Fibroblast of villous mesenchyme (primary cell): ENCODE measurements around the gene SMIM33. TPM values are rescaled to one million over a fixed set of nuclear protein-coding genes. Genes with fewer than 3 reads are reported as not detected.
A peak's percentile ranks its signal among the peaks of the same experiment; 100 is the strongest.
"Not testable (repeated sequence)": the region's sequence is repeated elsewhere in the genome, so short reads cannot be mapped to it uniquely, and the experiment has no call there.

ENCODE experiments used
- DNase-seq: peaks from one replicate; pipeline ENCODE4 v3.0.0-alpha.2; 2010; ENCODE audit warnings: low read depth
- H3K4me3 ChIP-seq: 2 replicates; pipeline ENCODE4 v1.5.1; 2011; ENCODE audit warnings: low read depth, mild to moderate bottlenecking, low read length
- total RNA-seq: library from RNA; depleted of rRNA; stranded (reverse); fragments of >200 nt; gene quantifications from 2 replicates; pipeline ENCODE4 v1.2.3, GENCODE V29; 2012
- TF ChIP-seq, protein P1 (sequence below): IDR thresholded peaks from 2 replicates; pipeline ENCODE4 v1.5.1; 2012; ENCODE audit warnings: low read depth, mild to moderate bottlenecking, low read length; ENCODE audit not compliant: insufficient read depth

The SMIM33 gene
- total RNA-seq, 1 donor, result not detected

DNA sequence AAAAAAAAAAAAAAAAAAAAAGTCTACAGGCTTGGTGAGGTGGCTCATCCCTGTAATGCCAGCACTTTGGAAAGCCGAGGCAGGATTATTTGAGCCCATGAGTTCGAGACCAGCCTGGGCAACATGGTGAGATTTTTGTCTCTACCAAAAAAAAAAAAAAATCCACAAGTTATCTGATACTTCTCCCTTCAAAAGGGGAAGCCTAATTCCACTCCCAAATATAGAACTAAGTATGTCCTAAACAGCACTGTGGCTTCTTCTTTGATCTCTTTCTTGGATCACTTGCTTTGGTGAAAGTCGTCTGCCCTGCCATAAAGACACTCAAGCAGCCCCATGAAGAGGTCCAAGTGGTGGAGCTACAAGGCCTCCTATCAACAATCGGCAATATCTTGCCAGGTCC, 30.6 kb downstream of the SMIM33 start:
- TF ChIP-seq, protein P1, sequence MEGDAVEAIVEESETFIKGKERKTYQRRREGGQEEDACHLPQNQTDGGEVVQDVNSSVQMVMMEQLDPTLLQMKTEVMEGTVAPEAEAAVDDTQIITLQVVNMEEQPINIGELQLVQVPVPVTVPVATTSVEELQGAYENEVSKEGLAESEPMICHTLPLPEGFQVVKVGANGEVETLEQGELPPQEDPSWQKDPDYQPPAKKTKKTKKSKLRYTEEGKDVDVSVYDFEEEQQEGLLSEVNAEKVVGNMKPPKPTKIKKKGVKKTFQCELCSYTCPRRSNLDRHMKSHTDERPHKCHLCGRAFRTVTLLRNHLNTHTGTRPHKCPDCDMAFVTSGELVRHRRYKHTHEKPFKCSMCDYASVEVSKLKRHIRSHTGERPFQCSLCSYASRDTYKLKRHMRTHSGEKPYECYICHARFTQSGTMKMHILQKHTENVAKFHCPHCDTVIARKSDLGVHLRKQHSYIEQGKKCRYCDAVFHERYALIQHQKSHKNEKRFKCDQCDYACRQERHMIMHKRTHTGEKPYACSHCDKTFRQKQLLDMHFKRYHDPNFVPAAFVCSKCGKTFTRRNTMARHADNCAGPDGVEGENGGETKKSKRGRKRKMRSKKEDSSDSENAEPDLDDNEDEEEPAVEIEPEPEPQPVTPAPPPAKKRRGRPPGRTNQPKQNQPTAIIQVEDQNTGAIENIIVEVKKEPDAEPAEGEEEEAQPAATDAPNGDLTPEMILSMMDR, result no peak
- no peak overlapping the region for H3K4me3 ChIP-seq
- DNase-seq, result no peak

DNA sequence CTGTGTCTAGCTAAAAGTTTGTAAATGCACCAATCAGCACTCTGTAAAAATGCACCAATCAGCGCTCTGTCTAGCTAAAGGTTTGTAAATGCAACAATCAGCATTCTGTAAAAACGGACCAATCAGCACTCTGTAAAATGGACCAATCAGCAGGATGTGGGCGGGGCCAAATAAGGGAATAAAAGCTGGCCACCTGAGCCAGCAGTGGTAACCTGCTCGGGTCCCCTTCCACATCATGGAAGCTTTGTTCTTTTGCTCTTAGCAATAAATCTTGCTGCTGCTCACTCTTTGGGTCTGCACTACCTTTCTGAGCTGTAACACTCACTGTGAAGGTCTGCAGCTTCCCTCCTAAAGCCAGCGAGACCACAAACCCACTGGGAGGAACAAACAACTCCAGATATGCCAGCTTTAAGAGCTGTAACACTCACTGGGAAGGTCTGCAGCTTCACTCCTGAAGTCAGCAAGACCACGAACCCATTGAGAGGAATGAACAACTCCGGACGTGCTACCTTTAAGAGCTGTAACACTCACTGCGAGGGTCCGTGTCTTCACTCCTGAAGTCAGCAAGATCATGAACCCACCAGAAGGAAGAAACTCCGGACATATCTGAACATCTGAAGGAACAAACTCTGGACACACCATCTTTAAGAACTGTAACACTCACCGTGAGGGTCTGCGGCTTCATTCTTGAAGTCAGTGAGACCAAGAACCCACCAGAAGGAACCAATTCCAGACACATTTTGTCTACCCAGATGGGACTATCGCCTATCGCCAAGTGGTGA, 32.4 kb downstream of the SMIM33 start:
- not testable (repeated sequence) for DNase-seq

DNA sequence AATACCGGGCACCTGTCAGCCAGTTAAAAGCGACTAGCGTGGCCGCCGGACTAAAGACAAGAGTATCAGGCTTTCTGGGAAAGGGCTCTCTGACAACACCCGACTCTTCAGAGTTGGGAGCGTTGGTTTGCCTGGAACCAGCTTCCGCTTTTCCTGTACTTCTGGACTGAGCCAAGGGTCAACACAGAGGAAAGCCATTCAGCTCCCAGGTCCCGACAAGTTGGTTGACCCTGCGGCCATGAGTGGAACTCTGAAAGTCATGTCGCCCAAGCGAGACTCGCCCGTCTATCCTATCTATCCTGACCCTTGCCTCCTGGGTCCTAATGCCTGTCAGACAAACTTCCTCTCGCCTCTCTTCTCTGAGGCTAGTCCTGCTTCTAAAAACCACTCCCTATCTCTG, 33.1 kb downstream of the SMIM33 start:
- DNase-seq, H3K4me3 ChIP-seq: not testable (repeated sequence)

More for the DNA sequence above, 32.4 kb downstream of the SMIM33 start:
- H3K4me3 ChIP-seq, result not testable (repeated sequence)

DNA sequence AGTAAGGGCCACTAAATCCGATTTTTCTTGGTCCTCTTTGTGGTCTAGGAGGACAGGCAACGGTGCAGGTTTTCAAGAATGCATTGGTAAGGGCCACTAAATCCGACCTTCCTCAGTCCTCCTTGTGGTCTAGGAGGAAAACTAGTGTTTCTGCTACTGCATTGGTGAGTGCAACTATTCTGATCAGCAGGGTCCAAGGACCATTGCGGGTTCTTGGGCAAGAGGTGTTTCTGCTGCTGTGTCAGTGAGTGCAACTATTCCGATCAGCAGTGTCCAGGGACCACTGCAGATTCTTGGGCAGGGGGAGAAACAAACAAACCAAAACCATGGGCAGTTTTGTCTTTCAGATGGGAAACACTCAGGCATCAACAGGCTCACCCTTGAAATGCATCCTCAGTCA, 33.9 kb downstream of the SMIM33 start:
- H3K4me3 ChIP-seq, DNase-seq: not testable (repeated sequence)

DNA sequence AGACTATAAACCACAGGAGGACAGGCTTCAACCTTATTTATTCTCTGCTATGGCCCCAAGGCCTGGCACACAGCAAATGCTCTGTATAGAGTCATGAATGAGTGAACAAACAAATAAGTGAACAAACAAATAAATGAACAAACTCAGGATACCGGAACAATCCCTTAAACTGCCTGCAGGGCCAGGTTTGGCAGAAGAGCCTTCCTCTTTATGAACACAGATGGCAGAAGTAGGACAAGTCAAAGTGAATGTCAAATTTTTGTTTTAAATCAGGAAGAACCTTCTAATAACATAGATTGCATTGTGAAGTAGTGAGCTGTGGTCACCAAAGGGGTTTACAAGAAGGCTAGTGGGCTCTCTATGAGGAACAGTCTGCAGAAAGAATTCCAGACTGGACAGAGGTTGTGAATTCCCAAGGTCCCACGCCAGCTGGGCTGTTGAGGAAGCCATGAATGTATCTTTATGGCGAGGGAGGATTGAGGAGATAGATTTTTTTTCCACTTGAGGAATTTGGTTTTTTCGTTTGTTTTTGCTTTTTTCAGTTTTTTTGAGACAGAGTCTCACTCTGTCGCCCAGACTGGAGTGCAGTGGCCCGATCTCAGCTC, 42.1 kb downstream of the SMIM33 start:
- H3K4me3 ChIP-seq, result no peak overlapping the region
- DNase-seq, result no peak
- TF ChIP-seq, protein P1, result peak; percentile 4

DNA sequence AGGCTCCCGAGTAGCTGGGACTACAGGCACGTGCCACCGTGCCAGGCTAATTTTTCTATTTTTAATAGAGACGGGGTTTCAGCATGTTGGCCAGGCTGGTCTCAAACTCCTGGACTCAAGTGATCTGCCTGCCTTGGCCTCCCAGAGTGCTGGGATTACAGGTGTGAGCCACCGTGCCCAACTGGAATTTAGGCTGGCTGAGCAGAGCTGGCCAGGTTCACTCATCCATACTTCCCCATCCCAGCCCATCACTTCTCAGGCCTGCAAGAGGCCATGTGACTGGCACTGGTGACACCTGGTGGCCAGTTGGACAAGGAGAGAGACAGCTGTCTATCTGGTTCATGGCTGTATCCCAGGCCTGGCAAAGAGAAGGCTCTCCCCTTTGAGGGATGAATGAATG, 42.6 kb downstream of the SMIM33 start:
- not testable (repeated sequence) for H3K4me3 ChIP-seq
- TF ChIP-seq, protein P1, result peak; percentile 76
- peak; percentile 71 for DNase-seq

DNA sequence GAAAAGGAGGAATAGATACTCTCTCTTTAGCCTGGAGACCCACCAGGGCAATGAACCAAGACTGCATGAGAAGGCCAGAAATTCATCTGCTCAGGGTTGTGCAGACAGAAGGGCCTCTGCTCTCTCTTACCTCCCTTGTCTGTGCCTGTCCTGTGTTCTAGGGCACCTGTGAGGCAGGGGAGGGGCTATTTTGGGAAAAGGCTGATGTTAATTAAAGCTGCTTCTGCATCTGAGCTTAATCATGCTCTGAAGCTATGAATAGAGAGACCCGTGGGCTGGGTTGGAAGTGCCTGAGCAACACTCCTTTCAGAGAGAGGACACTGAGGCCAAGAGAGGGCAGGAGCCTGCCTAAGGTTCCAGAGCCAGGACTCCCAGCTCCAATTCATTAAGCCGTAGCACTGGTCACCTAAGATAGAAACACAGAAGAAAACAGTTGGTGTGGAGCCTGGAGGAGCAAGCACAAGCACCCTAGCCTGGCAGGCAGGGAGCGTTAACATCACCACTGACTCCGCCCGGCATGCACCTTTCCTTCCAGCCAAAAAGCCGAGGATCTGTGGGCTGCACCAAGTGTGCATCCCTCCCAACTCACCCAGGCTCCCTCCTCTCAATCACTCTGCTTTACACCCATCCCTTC, 43.2 kb downstream of the SMIM33 start:
- H3K4me3 ChIP-seq, result no peak overlapping the region
- no peak for DNase-seq
- TF ChIP-seq, protein P1, result no peak

DNA sequence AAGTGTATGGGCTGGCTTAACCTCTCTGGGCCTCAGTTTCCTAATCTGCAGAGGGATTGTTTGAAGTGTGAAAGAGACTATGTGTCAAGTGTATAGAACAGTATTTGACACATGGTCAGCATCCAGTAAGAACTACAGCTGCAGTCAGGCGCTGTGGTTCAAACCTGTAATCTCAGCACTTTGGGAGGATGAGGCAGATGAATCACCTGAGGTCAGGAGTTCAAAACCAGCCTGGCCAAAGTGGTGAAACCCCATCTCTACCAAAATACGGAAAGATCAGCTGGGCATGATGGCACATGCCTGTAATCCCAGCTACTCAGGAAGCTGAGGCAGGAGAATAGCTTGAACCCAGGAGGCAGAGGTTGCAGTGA, 43.7 kb downstream of the SMIM33 start:
- TF ChIP-seq, protein P1, result no peak
- no peak for DNase-seq
- H3K4me3 ChIP-seq, result no peak overlapping the region
